COR-L47 (cell line): ENCODE data around the gene FAAP100.
"Not testable (repeated sequence)": the region's sequence is repeated elsewhere in the genome, so short reads cannot be mapped to it uniquely, and the experiment has no call there.

ENCODE experiments used
- DNase-seq: peaks from one replicate; lab custom pipeline; 2025; lab: John Stamatoyannopoulos, UW

The FAAP100 gene

GRCh38 chr17:81537856-81538555, 14.1 kb downstream of the FAAP100 start:
- DNase-seq, result peak; percentile 94

- DNase-seq, result peak; percentile 94
Measured at GRCh38 chr17:81537343-81537855, 14.8 kb downstream of the FAAP100 start.

GRCh38 chr17:81536299-81537290, 15.6 kb downstream of the FAAP100 start:
- no peak for DNase-seq

GRCh38 chr17:81535480-81536298, 16.5 kb downstream of the FAAP100 start:
- DNase-seq, result no peak

- no peak for DNase-seq
Measured at GRCh38 chr17:81535007-81535328, 17.2 kb downstream of the FAAP100 start.

GRCh38 chr17:81534157-81535006, 17.8 kb downstream of the FAAP100 start:
- peak; percentile 39 for DNase-seq

GRCh38 chr17:81533339-81534141, 18.6 kb downstream of the FAAP100 start:
- no peak for DNase-seq

GRCh38 chr17:81532490-81533287, 19.5 kb downstream of the FAAP100 start:
- no peak for DNase-seq

- DNase-seq, result not testable (repeated sequence)
Measured at GRCh38 chr17:81531998-81532404, 20.2 kb downstream of the FAAP100 start.

GRCh38 chr17:81531013-81531412, 21.1 kb downstream of the FAAP100 start:
- not testable (repeated sequence) for DNase-seq

- no peak for DNase-seq
Measured at GRCh38 chr17:81529437-81529803, 22.7 kb downstream of the FAAP100 start.

- no peak for DNase-seq
Measured at GRCh38 chr17:81528651-81529436, 23.3 kb downstream of the FAAP100 start.

GRCh38 chr17:81528384-81528650, 23.8 kb downstream of the FAAP100 start:
- DNase-seq, result no peak

GRCh38 chr17:81527591-81528383, 24.4 kb downstream of the FAAP100 start, which contains the start of gene FSCN2:
Gene FSCN2 (plus strand): TSS chr17:81528377. CDS start chr17:81528532, 155 bp downstream.
- no peak for DNase-seq

GRCh38 chr17:81526662-81527571, 25.2 kb downstream of the FAAP100 start:
- no peak for DNase-seq

GRCh38 chr17:81524865-81525159, 27.3 kb downstream of the FAAP100 start:
- no peak for DNase-seq
